ENCODE data around the gene WNT3A.

WNT3A gene

GRCh38 chr1:228085287-228085951 lies 78.6 kb downstream of the WNT3A start:
- TF ChIP-seq CTCF (IDR thresholded peaks at IDR 0.05; ENCODE audit: low read depth, low read length): no peak
- DNase-seq (ENCODE audit: extremely low read depth, low read depth): peak; percentile 41

- peak; percentile 41 for DNase-seq (ENCODE audit: extremely low read depth, low read depth)
- no peak for TF ChIP-seq CTCF (IDR thresholded peaks at IDR 0.05; ENCODE audit: low read depth, low read length)
These were observed 81.0 kb downstream of the WNT3A start for GRCh38 chr1:228087771-228088251.

GRCh38 chr1:228088586-228089498 lies 82.0 kb downstream of the WNT3A start:
- no peak for DNase-seq (ENCODE audit: extremely low read depth, low read depth)
- no peak for TF ChIP-seq CTCF (IDR thresholded peaks at IDR 0.05; ENCODE audit: low read depth, low read length)

GRCh38 chr1:228089519-228090380 lies 83.0 kb downstream of the WNT3A start:
- DNase-seq (ENCODE audit: extremely low read depth, low read depth): no peak
- no peak for TF ChIP-seq CTCF (IDR thresholded peaks at IDR 0.05; ENCODE audit: low read depth, low read length)

- no peak for DNase-seq (ENCODE audit: extremely low read depth, low read depth)
- TF ChIP-seq CTCF (IDR thresholded peaks at IDR 0.05; ENCODE audit: low read depth, low read length): no peak
These were observed 83.8 kb downstream of the WNT3A start for GRCh38 chr1:228090613-228091081.

GRCh38 chr1:228091084-228091483 lies 84.3 kb downstream of the WNT3A start:
- DNase-seq (ENCODE audit: extremely low read depth, low read depth): no peak
- no peak for TF ChIP-seq CTCF (IDR thresholded peaks at IDR 0.05; ENCODE audit: low read depth, low read length)
